OCI-LY1 (cell line): ENCODE data around the gene CLTRN.

Source experiments
- EZH2 ChIP-seq: fragments of 200-600 bp; sonication (generic), shearing (Covaris generic); IDR thresholded peaks from 2 replicates; pipeline ENCODE4 v1.8.0; 2017; ENCODE audit warnings: borderline replicate concordance, mixed run types, mild to moderate bottlenecking, antibody characterized with exemption, low read length, moderate library complexity, mixed read lengths
- TF ChIP-seq, protein P1 (sequence below): fragments of 200-600 bp; sonication (generic), shearing (Covaris generic); IDR thresholded peaks from 2 replicates; pipeline ENCODE4 v1.5.1; 2017; ENCODE audit warnings: mild to moderate bottlenecking, antibody characterized with exemption, low read length, moderate library complexity, mixed read lengths

DNA sequence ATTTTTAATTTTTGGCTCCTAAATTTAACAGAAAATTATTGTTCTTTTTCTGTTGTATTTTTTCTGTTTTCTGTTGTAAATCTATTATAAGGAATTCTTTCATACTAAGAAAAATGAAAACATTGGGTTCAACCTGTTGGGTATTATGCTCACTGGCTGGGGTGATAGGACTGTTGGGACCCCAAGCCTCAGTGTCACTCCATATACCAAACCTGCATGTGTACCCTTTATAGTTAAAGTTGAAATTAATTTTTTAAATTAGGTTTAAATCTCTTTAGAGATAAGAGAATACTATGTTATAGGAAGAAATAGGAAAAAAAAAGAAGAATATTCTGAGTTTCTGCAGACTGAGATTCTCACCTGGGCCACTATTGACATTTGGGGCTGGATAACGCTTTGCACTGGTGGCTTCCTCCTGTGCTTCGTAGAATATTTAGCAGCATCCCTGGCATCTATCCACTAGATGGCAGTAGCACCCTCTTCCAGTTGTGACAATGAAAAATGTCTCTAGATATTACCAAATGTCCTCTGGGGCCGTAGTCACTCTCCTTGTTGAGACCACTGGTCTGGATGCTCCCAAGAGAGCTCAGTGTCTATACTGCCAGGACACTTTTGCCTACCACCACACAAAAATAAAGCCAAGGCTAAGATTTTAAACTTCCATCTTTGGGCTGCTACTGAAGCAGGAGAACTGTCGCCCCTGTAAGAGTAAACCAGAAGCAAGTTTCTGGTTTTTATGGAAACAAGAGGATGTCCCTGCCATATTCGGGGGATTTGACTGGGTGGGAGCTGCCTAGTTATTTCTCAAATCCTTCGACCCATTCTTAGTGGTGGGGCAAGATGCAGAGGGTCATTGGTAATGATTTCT, 22.4 kb upstream of the CLTRN start:
- TF ChIP-seq, protein P1, sequence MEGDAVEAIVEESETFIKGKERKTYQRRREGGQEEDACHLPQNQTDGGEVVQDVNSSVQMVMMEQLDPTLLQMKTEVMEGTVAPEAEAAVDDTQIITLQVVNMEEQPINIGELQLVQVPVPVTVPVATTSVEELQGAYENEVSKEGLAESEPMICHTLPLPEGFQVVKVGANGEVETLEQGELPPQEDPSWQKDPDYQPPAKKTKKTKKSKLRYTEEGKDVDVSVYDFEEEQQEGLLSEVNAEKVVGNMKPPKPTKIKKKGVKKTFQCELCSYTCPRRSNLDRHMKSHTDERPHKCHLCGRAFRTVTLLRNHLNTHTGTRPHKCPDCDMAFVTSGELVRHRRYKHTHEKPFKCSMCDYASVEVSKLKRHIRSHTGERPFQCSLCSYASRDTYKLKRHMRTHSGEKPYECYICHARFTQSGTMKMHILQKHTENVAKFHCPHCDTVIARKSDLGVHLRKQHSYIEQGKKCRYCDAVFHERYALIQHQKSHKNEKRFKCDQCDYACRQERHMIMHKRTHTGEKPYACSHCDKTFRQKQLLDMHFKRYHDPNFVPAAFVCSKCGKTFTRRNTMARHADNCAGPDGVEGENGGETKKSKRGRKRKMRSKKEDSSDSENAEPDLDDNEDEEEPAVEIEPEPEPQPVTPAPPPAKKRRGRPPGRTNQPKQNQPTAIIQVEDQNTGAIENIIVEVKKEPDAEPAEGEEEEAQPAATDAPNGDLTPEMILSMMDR, result peak; percentile 59
- no peak for TF ChIP-seq EZH2
